Stimulated activated CD4-positive, alpha-beta T cell treated with anti-CD3 and anti-CD28 coated beads, Interleukin-12 subunit alpha, Interleukin-12 subunit beta, amount 100 ng/mL, for 4 hours (primary cell): ENCODE results near the gene RALGAPB.
"Not testable (repeated sequence)": the region's sequence is repeated elsewhere in the genome, so short reads cannot be mapped to it uniquely, and the experiment has no call there.

Source experiments
- DNase-seq: peaks from one replicate; pipeline ENCODE4 v3.0.0-alpha.2; 2020

Gene RALGAPB

GRCh38 chr20:38499366-38499765 lies 26.7 kb downstream of the RALGAPB start:
- DNase-seq: no peak

DNA sequence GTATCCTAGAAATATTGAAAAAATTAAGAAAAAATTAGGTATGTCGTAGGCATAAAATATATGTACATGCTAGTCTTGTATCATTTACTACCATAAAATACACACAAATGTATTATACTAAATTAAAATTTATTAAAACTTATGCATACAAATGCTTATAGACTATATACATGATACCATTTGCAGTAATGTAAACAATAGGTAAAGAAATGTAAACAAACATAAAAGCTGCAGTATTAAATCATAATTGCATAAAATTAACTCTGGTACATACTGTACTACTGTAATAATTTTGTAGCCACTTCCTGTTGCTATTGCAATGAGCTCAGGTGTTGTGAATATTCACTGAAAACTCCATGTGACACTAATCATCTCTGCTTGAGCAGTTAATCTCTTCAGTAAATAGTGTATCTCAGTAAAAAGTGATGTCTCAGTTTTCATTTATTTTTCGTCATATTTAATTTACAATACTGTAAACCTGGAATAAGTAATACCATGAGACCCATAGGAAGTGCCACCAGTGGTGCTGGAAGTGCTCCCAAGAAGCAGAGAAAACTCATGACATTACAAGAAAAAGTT lies 29.3 kb downstream of the RALGAPB start:
- DNase-seq: no peak

DNA sequence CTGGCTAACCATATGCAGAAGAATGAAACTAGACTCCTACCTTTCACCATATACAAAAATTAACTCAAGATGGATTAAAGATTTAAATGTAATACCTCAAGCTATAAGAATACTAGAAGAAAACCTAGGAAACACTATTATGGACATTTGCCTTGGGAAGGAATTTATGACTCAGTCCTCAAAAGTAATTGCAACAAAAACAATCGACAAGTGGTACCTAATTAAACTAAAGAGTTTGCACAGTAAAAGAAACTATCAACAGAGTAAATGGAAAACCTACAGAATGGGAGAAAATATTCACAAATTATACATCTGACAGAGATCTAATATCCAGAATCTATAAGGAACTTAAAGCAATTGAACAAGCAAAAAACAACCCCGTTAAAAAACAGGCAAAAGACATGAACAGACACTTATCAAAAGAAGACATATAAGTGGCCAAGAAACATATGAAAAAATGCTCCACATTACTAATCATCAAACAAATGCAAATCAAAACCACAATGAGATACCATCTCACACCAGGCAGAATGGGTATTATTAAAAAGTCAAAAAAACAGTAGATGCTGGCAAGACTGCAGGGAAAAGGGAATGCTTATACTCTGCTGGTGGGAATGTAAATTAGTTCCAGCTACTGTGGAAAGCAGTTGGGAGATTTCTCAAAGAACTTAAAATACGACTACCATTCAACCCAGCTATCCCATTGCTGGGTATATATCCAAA lies 31.9 kb downstream of the RALGAPB start:
- DNase-seq: no peak

GRCh38 chr20:38505091-38505455 lies 32.4 kb downstream of the RALGAPB start:
- no peak for DNase-seq

GRCh38 chr20:38511726-38512125 lies 39.1 kb downstream of the RALGAPB start:
- DNase-seq: not testable (repeated sequence)

- no peak for DNase-seq
Measured at GRCh38 chr20:38514185-38514584, 41.5 kb downstream of the RALGAPB start.

DNA sequence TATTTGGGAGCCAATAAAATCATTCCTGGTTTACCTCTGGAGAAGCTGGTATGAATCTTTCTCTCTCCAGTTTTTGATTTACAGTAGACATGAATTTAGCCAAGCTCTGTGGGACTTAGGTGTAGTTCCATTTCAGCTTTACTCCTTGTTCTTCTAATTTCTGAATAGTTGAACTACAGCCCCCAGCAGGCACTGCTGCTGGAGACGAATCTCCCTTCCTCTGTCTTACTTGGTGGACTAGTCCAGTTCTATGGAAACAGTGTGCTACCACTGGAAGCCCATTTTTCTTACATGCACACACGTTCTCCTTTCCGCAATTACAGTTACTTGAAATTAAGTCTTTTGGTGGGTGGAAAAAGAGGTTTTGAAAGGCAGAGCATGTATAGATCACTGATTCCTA lies 42.3 kb downstream of the RALGAPB start:
- no peak for DNase-seq

GRCh38 chr20:38515631-38516030 lies 43.0 kb downstream of the RALGAPB start:
- no peak for DNase-seq

- no peak for DNase-seq
Measured at GRCh38 chr20:38519426-38519825, 46.8 kb downstream of the RALGAPB start.

DNA sequence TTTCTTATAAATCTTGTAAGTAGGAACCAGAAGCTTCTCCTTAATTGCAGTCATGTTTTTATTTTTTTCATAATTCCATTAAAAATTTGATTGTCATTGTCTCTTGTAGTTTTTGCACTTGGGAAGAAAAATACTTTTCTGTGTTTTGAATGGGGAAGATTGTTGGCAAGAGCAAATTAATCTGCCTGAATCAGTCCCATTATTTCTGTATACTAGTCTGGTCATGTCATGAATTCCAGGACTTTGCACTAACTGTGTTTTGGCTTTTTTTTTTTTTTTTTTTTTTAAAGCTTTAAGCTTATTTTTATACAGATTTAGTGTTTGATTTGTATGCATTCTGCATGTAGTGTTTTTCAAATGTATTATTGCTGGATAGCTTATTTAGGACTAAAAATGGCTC lies 47.6 kb downstream of the RALGAPB start:
- no peak for DNase-seq

DNA sequence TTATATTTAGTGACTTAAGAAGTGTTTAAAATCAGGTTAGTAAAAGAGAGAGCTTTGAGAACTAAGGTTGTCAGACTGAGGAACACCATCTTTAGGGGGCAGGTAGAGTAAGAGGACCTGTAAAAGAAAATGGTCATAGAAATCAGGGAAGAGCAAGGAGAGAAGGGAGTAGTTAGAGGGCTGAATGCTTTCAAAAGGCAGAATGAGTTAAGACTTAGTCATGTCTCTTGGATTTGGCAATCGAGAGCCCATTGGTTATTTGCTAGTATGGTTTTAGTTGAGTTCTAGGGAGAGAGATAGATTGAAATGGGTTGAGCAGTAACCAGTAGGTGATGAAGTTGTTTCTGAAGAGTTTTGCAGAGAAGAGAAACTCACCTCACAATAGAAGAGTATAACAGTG lies 51.1 kb downstream of the RALGAPB start:
- no peak for DNase-seq

DNA sequence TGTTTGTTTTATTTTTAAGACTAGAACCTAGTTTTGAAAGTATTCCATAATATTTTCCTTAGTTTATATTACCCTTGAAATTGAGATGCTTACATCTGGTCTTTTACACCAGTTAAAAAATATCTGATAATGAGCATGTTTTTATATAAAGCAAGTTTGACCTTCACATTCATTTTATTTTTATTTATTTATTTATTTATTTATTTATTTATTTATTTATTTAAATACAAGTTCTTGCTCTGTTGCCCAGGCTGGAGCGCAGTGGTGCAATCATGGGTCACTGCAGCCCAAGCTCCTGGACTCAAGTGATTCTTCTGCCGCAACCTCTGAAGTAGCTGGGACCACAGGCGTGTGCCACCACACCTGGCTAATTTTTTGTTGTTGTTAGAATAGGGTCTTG lies 55.5 kb downstream of the RALGAPB start:
- DNase-seq: no peak

- DNase-seq: no peak
Measured at GRCh38 chr20:38531021-38531420, 58.4 kb downstream of the RALGAPB start.

DNA sequence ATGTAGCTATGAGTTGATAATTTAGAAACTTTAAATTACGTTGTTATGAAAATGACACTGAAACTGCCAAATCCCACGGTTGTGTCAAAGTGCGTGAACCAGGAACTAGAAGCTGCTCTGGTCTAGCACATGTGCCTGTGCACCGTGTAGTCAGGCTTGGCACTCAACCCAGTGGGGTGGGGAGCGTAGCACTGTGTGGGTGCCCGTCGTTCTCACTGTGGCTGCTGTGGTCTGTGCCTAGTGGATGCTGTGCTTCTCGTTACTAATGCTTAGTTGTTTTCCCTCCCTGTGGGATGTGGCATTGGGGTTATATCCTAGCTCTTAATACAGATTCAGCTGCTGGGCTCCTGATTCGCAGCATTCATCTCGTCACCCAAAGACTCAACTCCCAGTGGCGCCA lies 62.1 kb downstream of the RALGAPB start:
- peak; percentile 2 for DNase-seq

- no peak for DNase-seq
Measured at GRCh38 chr20:38536310-38536709, 63.7 kb downstream of the RALGAPB start.

GRCh38 chr20:38537176-38537575 lies 64.5 kb downstream of the RALGAPB start:
- no peak for DNase-seq

DNA sequence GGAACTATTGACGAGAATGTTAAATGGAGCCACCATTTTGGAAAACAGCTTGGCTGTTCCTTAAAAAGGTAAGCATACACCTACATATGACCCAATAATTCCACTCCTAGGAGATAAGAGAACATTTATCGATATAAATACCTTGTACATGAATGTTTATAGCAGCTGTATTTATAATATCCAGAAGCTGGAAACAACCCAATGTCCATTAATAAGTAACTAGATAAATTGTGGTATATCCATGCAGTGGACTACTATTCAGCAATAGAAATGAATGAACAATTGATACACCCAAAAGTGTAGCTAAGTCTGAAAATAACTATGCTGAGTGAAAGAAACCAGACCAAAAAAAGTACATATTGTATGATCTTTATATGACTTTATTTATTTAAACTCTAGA lies 66.1 kb downstream of the RALGAPB start:
- DNase-seq: no peak

DNA sequence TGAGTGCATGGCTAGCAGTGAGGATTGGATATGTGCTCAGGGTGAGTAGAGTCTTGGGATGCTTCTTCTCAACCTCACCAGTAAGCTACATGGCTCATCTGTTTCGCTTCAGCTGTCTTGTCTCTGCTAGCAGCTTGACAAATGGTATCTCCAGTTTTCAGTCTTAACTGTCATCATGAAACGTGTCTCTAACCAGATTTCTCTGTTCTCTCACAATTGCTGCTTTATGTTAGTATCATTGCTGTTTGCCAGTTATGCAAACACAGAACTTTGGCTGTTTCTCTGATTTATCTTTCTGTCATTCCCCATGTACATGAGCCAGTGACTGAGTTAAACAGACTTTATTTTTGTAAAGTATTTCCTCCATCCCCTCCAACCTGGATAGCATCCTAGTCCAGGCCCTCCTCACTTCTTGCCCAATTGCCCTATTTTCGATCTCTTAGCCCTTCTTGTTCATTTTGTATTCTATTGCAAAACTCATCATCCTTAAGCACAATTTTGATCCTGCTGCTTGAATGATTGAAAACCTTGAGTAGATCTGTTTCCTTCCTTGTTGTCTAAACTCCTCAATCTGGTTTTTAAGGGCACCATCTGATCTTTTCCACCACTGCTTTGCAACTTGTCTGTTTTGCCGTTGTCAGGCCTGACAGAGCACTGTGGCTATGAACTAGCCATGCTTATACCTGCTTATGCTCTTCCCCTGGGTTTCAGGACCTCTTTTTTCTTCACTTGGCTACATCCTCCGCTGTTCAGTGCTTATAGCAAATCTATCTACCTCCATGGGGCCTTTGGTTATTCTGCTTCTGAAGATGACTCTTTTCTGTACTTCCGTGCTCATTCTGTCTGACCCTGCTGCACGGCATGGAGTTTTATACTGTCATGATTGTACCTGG lies 70.6 kb downstream of the RALGAPB start:
- no peak for DNase-seq

GRCh38 chr20:38545771-38546170 lies 73.1 kb downstream of the RALGAPB start:
- DNase-seq: no peak

- no peak for DNase-seq
Measured at GRCh38 chr20:38547288-38548085, 74.8 kb downstream of the RALGAPB start.

DNA sequence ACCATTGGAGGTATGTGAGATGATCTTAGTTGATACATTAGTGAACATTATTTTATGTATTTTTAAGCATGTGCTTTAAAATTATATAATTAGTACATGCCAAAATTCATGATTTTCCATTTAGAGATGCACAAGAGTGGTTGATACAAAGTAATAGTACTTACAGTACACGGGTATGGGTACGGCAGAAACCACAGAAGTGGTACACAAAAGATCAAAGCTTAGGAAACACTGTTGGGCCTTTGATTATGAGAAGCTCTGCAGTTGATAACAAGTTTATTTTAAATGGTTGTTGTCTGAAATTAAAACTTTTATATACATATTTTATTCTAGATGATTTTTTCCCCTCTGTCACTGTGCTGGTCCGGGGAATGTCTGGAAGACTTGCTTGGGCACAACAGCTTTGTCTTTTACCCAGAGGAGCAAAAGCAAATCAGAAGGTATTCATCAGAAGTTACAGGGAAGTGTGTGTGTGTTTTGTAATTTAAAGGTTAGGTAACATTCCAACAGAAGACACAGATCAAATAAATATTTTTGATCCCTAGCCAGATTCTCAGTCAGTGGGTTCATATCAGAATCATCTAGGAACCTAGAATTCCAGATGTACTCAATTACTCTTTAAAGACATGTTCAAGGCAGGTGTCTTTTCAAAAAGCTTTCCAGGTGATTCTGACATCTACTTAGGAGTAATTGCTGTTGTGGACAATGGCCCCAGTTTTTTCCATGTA lies 75.9 kb downstream of the RALGAPB start:
- no peak for DNase-seq

DNA sequence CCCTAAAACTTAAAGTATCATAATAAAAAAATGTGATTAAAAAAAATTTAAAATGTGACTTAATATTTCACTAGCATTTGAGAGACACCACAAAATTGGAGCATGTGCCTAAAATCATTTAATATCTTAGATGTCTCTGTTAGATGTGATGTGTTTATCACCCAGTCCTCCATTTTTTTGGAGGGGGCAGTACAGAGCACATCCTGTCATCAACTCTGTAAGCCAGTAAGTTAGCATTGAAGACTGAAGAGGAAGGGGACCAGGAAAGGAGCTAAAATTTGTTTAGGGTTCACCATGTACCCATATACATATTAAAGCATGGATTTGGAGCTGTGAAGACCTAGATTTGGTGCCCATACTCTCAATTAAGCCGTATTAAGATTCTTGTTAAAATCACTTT lies 77.6 kb downstream of the RALGAPB start:
- DNase-seq: no peak
